Esophagus (tissue), 2 donors: ENCODE measurements around the gene SECISBP2L. TPM values are rescaled to one million over a fixed set of nuclear protein-coding genes. Genes with fewer than 3 reads are reported as not detected.

Experiments
- H3K27ac ChIP-seq, 2 donors: one replicate each; pipeline ENCODE4 v1.5.1; 2013; ENCODE audit warnings: low read depth in 2 of 2, mild to moderate bottlenecking in 2 of 2, inconsistent platforms in 1 of 2, low read length in 1 of 2, moderate library complexity in 1 of 2
- H3K27me3 ChIP-seq, 2 donors: one replicate each; pipeline ENCODE4 v1.6.1; 2013; ENCODE audit warnings: low read length in 2 of 2, control low read depth in 1 of 2, mild to moderate bottlenecking in 1 of 2; ENCODE audit not compliant: insufficient read depth in 2 of 2, control insufficient read depth in 1 of 2
- H3K36me3 ChIP-seq, 2 donors: one replicate each; pipeline ENCODE4 v1.6.1; 2013; ENCODE audit warnings: low read length in 1 of 2; ENCODE audit not compliant: control insufficient read depth in 2 of 2, insufficient read depth in 2 of 2
- H3K4me1 ChIP-seq, 2 donors: one replicate each; pipeline ENCODE4 v1.6.1; 2013; ENCODE audit warnings: low read length in 1 of 2; ENCODE audit not compliant: control insufficient read depth in 2 of 2, insufficient read depth in 2 of 2
- H3K4me3 ChIP-seq, 2 donors: one replicate each; pipeline ENCODE4 v1.5.1; 2013; ENCODE audit warnings: low read length in 2 of 2, mild to moderate bottlenecking in 2 of 2, low read depth in 1 of 2, moderate library complexity in 1 of 2
- H3K9me3 ChIP-seq, 2 donors: one replicate each; pipeline ENCODE4 v1.6.1; 2013; ENCODE audit warnings: mild to moderate bottlenecking in 2 of 2, low read depth in 1 of 2, low read length in 1 of 2, moderate library complexity in 1 of 2; ENCODE audit not compliant: control insufficient read depth in 2 of 2, insufficient read depth in 1 of 2
- WGBS, 2 donors: extraction: QIAGEN DNeasy Blood & Tissue Kit; methylation state at CpG; one replicate each; pipeline ENCODE4 v1.1.7; 2013; 5-methylcytosine and 5-hydroxymethylcytosine counted together
- polyA plus RNA-seq, 2 donors: library from polyadenylated mRNA; stranded (reverse); fragments of 200-250 nt; gene quantifications; one replicate each; pipeline ENCODE4 v1.2.3, GENCODE V29; 2013
- donor health status: healthy with polysubstance abuse.
- donor health status: Bipolar disorder and iron deficiency.

The SECISBP2L gene
- polyA plus RNA-seq, 2 donors, result 7.3 to 9.1 TPM

DNA sequence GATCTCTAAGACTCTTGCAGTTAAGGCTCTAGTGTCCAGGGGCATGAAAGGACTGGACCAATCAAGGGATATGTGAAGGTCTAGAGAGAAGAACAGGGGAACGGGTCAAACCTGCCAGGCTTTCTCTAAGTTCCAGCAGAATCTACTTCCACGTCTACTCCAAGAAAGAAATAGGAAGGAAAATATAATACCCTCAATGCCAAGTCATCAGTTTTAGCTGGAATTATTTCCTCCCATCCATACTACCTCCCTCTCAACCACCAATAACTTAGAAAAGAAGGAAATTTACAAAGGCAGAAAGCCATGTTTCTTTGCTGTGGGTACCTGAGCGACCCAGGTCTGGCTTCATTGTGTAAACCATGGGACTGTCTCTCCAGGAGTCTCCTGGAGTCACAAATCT lies 90.3 kb downstream of the SECISBP2L start:
- H3K4me1 ChIP-seq, result no peaks in the 10 kb centered on the region
- H3K4me3 ChIP-seq, result no peak overlapping the region
- no peak overlapping the region for H3K27ac ChIP-seq
- H3K9me3 ChIP-seq, result no peaks in the 10 kb centered on the region
- H3K36me3 ChIP-seq, result no peaks in the 10 kb centered on the region
- H3K27me3 ChIP-seq, result no peaks in the 10 kb centered on the region
- WGBS, 2 donors, result 82 to 83% methylated on average over 3 of the region's 3 CpGs

GRCh38 chr15:48955370-48955769 lies 90.9 kb downstream of the SECISBP2L start:
- H3K4me3 ChIP-seq, result no peak overlapping the region
- no peaks in the 10 kb centered on the region for H3K4me1 ChIP-seq
- H3K36me3 ChIP-seq, result no peaks in the 10 kb centered on the region
- no peak overlapping the region for H3K27ac ChIP-seq
- WGBS, 2 donors, result 84 to 88% methylated on average over 4 of the region's 4 CpGs
- H3K27me3 ChIP-seq, result no peaks in the 10 kb centered on the region
- no peaks in the 10 kb centered on the region for H3K9me3 ChIP-seq

DNA sequence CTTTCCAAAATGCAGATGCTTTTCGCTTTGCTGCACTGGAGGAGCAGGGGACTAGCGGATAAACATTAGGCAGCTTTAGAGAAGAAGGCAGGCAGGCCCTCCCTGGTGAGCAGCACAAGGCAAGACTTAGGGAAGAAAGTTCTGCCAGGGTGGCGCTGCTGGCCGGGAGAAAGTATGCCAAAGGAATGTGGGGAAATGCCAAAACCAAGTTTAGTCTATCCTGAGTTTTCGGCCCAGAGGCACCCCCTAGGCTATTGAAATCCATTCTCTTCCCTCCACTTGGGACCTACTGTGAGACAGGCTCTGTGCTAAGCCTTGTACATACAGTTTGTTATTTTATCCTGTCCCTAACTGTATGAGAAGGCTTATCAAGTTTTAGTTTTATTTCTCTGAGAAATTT lies 91.7 kb downstream of the SECISBP2L start:
- no peaks in the 10 kb centered on the region for H3K36me3 ChIP-seq
- H3K4me3 ChIP-seq, result no peak overlapping the region
- WGBS, 2 donors, result 60 to 63% methylated on average over 5 of the region's 5 CpGs
- H3K4me1 ChIP-seq, result no peaks in the 10 kb centered on the region
- no peak overlapping the region for H3K27ac ChIP-seq
- no peaks in the 10 kb centered on the region for H3K9me3 ChIP-seq
- no peaks in the 10 kb centered on the region for H3K27me3 ChIP-seq

DNA sequence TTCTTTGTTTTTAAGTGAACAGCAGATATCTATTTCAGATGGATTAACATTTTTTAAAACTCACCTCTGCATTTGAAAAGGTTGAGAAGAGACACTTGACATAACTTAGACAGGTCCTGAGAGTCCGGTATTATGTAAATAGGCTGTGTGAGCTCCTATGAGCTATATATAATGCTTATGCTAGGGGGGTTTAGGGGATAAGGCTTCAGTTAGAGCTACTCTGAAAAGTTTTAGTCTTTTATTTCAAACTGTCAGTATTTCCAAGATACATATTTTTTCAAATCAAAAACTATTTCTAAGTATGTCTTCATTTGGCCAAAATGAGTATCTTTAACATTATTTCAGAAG lies 99.4 kb downstream of the SECISBP2L start:
- WGBS, 2 donors, result 77 to 87% methylated on average over 1 of the region's 1 CpG
- H3K4me3 ChIP-seq, result no peak overlapping the region
- H3K4me1 ChIP-seq, result no peaks in the 10 kb centered on the region
- H3K27ac ChIP-seq, result no peak overlapping the region
- no peaks in the 10 kb centered on the region for H3K9me3 ChIP-seq
- H3K27me3 ChIP-seq, result no peaks in the 10 kb centered on the region
- H3K36me3 ChIP-seq, result no peaks in the 10 kb centered on the region

DNA sequence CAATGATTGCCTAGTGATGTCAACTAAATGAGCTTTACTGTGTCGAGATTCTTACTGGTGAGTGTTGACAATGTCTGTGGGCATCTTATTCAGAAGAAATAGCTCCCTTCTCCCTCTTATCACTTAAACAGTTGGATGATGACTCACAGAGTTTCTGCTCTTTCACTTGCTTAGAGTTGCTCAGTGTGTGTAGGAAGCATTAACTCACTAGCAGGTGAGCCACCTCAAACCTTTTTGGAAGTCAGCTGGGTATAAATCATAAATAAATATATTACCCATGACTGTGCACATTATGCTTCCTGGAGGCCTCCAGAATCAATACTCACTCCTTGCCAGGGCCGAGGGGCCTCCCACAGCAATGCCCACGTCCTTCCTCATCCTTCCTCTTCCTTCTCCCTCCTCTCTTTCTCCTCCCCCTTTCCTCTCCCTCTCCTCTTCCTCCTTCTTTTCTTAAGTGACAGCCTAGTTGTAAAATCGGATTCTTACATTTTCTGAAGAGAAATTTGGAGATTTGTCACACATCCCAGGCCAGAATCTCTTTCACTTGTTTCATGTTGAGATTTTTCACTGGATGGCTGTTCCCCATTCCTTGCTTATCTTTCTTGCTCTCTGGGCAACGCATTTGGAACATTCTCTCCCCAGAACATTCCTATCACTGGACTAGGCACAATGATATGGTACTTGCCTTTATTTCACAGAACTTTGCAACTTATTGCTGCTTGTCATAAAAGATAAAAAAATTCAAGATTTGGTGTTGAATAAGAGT lies 100.0 kb downstream of the SECISBP2L start:
- Histone ChIP-seq H3K4me3 (no peak overlapping the region), H3K27me3 (no peaks in the 10 kb centered on the region), H3K27ac (no peak overlapping the region), H3K36me3 (no peaks in the 10 kb centered on the region), H3K9me3 (no peaks in the 10 kb centered on the region), H3K4me1 (no peaks in the 10 kb centered on the region)
- WGBS, 2 donors, result 37 to 44% methylated on average over 5 of the region's 5 CpGs

DNA sequence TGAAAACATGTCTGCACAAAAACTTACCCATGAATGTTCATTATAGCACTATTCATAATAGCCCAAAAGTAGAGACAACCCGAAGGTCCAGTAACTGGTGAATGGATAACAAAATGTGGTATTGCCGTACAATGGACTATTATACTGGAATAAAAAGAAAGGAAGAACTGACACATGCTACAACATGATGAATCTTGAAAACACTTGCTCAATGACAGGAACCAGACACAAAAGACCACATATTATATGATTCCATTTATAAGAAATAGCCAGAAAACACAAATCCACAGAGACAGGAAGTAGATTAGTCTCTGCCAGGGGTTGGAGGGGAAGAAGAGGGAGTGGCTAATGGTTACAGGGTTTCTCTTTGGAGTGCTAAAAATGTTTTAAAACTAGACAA lies 100.9 kb downstream of the SECISBP2L start:
- Histone ChIP-seq H3K4me1 (no peaks in the 10 kb centered on the region), H3K36me3 (no peaks in the 10 kb centered on the region), H3K4me3 (no peak overlapping the region), H3K9me3 (no peaks in the 10 kb centered on the region), H3K27me3 (no peaks in the 10 kb centered on the region), H3K27ac (no peak overlapping the region)
- WGBS, 2 donors, result 68 to 78% methylated on average over 2 of the region's 2 CpGs

- no peaks in the 10 kb centered on the region for H3K27me3 ChIP-seq
- no peak overlapping the region for H3K4me3 ChIP-seq
- 68 to 76% methylated on average over 5 of the region's 5 CpGs for WGBS, 2 donors
- no peak overlapping the region for H3K27ac ChIP-seq
- no peaks in the 10 kb centered on the region for H3K9me3 ChIP-seq
- no peaks in the 10 kb centered on the region for H3K36me3 ChIP-seq
- H3K4me1 ChIP-seq, result no peaks in the 10 kb centered on the region
Observed at GRCh38 chr15:48941904-48942303, 104.3 kb downstream of the SECISBP2L start.

GRCh38 chr15:48940508-48940907 lies 105.7 kb downstream of the SECISBP2L start:
- no peak overlapping the region for H3K27ac ChIP-seq
- no peaks in the 10 kb centered on the region for H3K36me3 ChIP-seq
- 67 to 70% methylated on average over 6 of the region's 6 CpGs for WGBS, 2 donors
- H3K4me1 ChIP-seq, result no peaks in the 10 kb centered on the region
- H3K4me3 ChIP-seq, result no peak overlapping the region
- no peaks in the 10 kb centered on the region for H3K9me3 ChIP-seq
- H3K27me3 ChIP-seq, result no peaks in the 10 kb centered on the region

GRCh38 chr15:48939648-48940047 lies 106.6 kb downstream of the SECISBP2L start:
- 82 to 92% methylated on average over 4 of the region's 4 CpGs for WGBS, 2 donors
- Histone ChIP-seq H3K36me3 (no peaks in the 10 kb centered on the region), H3K4me3 (no peak overlapping the region), H3K9me3 (no peaks in the 10 kb centered on the region), H3K27ac (no peak overlapping the region), H3K4me1 (no peaks in the 10 kb centered on the region), H3K27me3 (no peaks in the 10 kb centered on the region)
